Measurements from ENCODE around the gene RBM7. TPM values are rescaled to one million over a fixed set of nuclear protein-coding genes. Genes with fewer than 3 reads are reported as not detected.

Gene RBM7
- total RNA-seq, 1 experiment from 2014 or later = 27.9 TPM

DNA sequence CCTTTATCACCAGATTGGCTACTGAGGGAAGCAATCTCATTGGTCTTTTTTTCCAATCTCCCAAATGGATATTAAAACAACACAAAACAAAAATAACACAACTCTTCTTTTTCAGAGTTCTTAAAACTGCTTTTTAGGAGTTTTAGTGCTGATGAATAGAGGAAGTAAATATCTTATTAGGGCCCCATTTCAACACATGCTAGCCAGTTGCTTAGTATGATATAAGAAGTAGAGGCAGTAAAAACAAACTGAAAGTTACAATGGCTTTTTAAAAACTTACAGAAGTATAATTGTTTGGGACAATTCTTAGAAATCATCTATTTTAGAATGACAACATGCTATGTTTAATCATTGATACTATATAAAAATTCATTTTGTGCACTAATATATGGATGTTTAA lies 3.5 kb upstream of the RBM7 start (continued):
- TF ChIP-seq EZH2 (IDR thresholded peaks at IDR 0.05) (no peak), ZBTB33 (IDR thresholded peaks at IDR 0.05; ENCODE audit: extremely low read depth, insufficient replicate concordance, low read length) (no peak)

DNA sequence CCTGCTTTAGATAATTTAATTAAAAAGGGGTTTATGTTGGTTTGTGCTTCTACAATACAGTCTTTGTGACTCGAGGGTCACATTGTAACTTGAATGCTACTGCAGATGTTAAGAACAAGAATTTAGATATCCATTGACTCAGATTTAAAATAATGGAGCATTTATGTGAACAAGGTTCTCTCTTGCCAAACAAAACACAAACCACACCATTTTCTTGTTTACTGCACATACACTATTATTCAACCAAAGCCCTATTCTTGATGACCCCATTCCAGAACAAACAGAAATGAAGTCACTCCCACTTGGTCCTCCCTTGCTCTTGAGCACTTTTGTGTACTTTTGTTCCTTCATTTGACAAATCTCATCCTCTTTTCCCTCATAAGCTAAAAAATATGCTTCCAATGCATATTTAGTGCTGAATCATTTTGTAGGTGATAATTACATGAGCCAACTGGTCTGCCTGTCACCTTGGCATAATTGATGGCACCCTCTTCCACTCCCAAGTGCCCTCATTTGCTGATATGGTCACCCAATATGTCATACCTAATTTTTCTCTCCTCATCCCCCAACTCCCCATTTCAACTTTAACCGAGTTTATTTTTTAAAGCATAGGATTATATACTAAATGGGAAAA lies 3.0 kb upstream of the RBM7 start:
- Histone ChIP-seq H3K4me3 (replicated peaks in 1 of 2; ENCODE audit: low read depth in 1 of 2, low read length in 2 of 2) (no peak overlapping the region), H3K9me3 (ENCODE audit: control insufficient read depth in 1 of 2, insufficient read depth in 1 of 2, low read depth in 1 of 2, low read length in 2 of 2) (no peaks in the 10 kb centered on the region), H3K9ac (ENCODE audit: low read length) (no peak overlapping the region), H3K36me3 (ENCODE audit: control insufficient read depth in 1 of 2, insufficient read depth in 2 of 2, low read length in 2 of 2) (no peaks in the 10 kb centered on the region), H3K27ac (ENCODE audit: low read depth, low read length) (no peak overlapping the region), H2AFZ (ENCODE audit: low read depth, low read length, poor library complexity, severe bottlenecking) (no peak overlapping the region), H3K27me3 (ENCODE audit: insufficient read depth, low read length) (0 out of 2 replicates have a peak, but pooled peaks cover 6% of the 10 kb centered on the region), H3K4me1 (ENCODE audit: control insufficient read depth in 1 of 2, insufficient read depth in 2 of 2, low read length in 2 of 2) (peaks cover 0 to 14% of the 10 kb centered on the region in 2 experiments; a peak in 2 of 4 replicates), H4K20me1 (ENCODE audit: insufficient read depth) (no peaks in the 10 kb centered on the region), H3K9me2 (ENCODE audit: insufficient read depth) (no peaks in the 10 kb centered on the region), H3K4me2 (ENCODE audit: low read length) (no peak overlapping the region), H3K79me2 (ENCODE audit: insufficient read depth, low read length) (peaks cover 37% of the 10 kb centered on the region)
- TF ChIP-seq POLR2AphosphoS5 (IDR thresholded peaks at IDR 0.05; ENCODE audit: low read depth, low read length) = peak; percentile 35; the same call in 1 of the 2 replicates
- no peak for TF ChIP-seq SRF (IDR thresholded peaks at IDR 0.05; ENCODE audit: low read depth)
- ChIA-PET CTCF (interaction anchor here (0.7 kb wide), 1 partner anchor 50 kb away, joined by 3 read pairs; no protein-coding TSS in a partner anchor), POLR2A (no interaction called here), RAD21 (ENCODE audit: low non-redundant PET in 1 of 2, low total read pairs in 2 of 2, uncharacterized antibody in 2 of 2, unreplicated experiment in 2 of 2) (interaction anchor here in 1 of 2 experiments (0.6 kb wide), 1 partner anchor 299 kb away, joined by 3 read pairs; no protein-coding TSS in a partner anchor)
- DNase-seq (ENCODE audit: low read depth, low spot score) (no peak), ATAC-seq (no peak)
- intact Hi-C loops (cut with micrococcal nuclease) = loop anchor here (5.0 kb wide), 1 partner anchor 50 kb away; no protein-coding TSS in a partner anchor
- no TSS peak for BruUV-seq (replicated peaks)

All from HCT116 (cell line).